Activated CD8-positive, alpha-beta memory T cell treated with anti-CD3 and anti-CD28 coated beads for 24 hours (primary cell): ENCODE results near the gene ACTA2.

Source experiments
- DNase-seq: peaks from one replicate; pipeline ENCODE4 v3.0.0-alpha.2; 2020

The ACTA2 gene

DNA sequence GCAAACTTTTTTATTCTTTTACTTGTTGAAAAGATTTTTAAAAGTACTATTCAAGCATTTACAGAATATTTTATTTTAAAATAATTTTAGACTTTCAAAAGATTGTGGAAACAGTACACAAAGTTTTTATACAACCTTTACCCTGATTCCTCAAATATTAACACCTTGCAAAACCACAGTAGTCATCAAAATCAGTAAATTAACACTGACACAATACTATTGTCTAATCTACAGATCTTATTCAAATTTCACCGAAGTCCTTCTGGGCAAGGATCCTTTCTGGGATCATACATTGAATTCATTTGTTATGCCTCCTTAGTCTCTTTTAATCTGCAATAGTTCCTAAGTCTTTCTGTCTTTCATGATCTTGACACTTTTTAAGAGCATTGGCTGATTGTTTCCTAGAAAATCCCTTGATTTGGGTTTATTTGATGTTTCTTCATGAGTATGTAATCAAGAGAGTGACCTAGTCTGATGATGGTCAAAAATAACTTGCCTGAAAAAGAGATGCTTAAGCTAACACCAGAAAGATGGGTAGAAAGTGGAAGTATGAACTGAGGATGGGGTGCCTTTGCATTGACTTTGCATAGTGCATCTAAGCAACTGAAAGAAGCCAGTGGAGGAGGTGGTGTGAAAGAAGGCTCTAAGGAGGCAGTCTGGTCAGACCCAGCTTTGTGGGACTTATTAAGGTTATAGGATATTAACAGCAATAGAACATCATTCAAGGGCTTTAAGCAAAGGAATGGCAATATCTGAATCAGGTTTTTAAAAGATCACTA is 62.8 kb downstream of the ACTA2 start:
- DNase-seq, result no peak

DNA sequence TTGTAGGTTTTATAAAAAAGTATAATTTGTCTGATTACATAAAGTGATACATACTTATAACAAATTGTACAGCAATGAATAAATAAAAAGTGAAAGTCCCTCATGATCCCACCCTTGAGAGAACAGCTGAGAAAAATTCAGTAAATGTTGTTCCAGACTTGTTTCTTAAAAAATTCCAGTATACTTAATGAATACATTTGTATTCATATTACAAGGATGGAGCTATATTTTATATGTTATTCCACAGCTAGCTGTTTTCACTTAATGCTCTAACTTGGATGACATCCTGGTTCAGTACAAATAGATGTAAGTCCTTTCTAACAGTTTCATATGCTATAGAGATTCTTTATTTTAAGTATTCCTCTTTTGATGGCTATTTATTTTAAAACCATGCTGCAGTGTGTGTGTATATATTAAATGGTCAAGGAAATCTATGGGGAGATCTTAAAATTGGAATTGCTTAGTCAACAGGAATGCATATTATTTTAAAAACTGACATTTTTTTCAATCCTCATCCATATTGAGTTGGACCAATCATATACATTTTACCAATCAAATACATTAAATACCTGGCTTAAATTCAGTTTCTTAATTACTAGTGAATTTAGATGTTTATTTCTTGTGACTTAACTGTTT is 63.6 kb downstream of the ACTA2 start:
- DNase-seq, result no peak

DNA sequence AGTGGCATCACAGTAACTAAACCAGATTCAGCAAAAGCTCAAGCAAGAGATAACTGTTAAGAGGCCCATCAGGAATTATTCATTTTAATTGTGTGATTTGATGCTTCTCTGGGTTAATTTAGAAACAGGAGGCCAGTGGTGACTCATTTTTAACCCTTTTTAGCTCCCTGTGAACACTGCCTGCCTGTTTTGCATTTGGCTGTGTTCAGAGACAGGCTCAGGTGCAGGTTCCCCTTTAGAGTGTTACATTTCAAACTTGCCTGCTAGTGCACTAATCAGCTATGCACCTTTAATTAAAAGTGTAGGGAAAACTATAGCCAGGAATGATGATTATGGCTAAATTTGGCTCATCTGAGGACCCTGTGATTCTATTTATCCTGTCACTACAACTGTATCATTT is 66.0 kb downstream of the ACTA2 start:
- DNase-seq, result no peak
